ENCODE results near the gene LY86. TPM values are rescaled to one million over a fixed set of nuclear protein-coding genes. Genes with fewer than 3 reads are reported as not detected.

Gene LY86
- polyA plus RNA-seq, 1 of the 3 experiments (the other 2 are of a cell fraction), result not detected

DNA sequence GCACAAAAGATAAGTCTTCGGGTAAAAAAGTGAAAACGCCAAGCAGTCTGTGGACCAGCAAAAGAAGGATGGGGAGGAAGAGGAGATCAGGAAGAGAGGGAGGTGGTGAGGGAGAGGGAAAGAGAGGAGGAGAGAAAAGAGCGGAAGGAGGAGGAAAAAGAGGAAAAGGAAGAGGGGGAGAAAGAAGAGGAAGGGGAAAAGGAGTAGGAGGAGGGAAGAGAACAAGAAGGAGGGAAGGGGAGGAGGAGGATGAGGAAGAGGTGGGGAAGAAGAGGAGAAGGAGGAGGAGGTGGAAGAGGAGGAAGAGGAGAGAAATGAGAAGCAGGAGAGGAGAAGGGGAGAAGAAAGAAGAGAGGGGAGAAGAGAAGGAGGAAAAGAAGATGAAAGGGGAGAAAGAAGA is 6.5 kb downstream of the LY86 start:
- Histone ChIP-seq H3K9me2 (no peaks in the 10 kb centered on the region), H3K27me3 (ENCODE audit: insufficient read depth) (no peaks in the 10 kb centered on the region), H3K9ac (no peak overlapping the region), H2AFZ (ENCODE audit: low read depth) (no peak overlapping the region), H3K4me2 (no peak overlapping the region), H3K36me3 (replicated peaks in 1 of 2; ENCODE audit: control insufficient read depth in 1 of 2, insufficient read depth in 2 of 2, low read length in 1 of 2) (no peaks in the 10 kb centered on the region), H3K4me1 (ENCODE audit: control insufficient read depth in 1 of 2, insufficient read depth in 2 of 2, low read depth in 1 of 2, low read length in 1 of 2) (no peaks in the 10 kb centered on the region), H3K27ac (ENCODE audit: low read depth in 2 of 2, low read length in 1 of 2) (no peak overlapping the region), H3K4me3 (ENCODE audit: low read depth in 2 of 2, low read length in 1 of 2) (no peak overlapping the region), H3K79me2 (ENCODE audit: insufficient read depth) (no peaks in the 10 kb centered on the region), H3F3A (replicated peaks; ENCODE audit: insufficient read depth) (no peaks in the 10 kb centered on the region), H3K9me3 (no peaks in the 10 kb centered on the region), H4K20me1 (ENCODE audit: insufficient read depth) (no peaks in the 10 kb centered on the region)
- 24% methylated on average over 3 of the region's 3 CpGs for WGBS (ENCODE audit: low lambda C conversion rate)
- POLR2A ChIA-PET, result no interaction called here
- TF ChIP-seq FOSL2 (IDR thresholded peaks at IDR 0.05; ENCODE audit: borderline replicate concordance, low read depth) (no peak), MXI1 (IDR thresholded peaks at IDR 0.05; ENCODE audit: low read depth, low read length) (no peak), CHD2 (IDR thresholded peaks at IDR 0.05; ENCODE audit: low read length, partially characterized antibody) (no peak), JUND (IDR thresholded peaks at IDR 0.05) (no peak), TCF12 (IDR thresholded peaks at IDR 0.05) (no peak), ELF1 (IDR thresholded peaks at IDR 0.05) (no peak)
- TF ChIP-seq, protein P1, sequence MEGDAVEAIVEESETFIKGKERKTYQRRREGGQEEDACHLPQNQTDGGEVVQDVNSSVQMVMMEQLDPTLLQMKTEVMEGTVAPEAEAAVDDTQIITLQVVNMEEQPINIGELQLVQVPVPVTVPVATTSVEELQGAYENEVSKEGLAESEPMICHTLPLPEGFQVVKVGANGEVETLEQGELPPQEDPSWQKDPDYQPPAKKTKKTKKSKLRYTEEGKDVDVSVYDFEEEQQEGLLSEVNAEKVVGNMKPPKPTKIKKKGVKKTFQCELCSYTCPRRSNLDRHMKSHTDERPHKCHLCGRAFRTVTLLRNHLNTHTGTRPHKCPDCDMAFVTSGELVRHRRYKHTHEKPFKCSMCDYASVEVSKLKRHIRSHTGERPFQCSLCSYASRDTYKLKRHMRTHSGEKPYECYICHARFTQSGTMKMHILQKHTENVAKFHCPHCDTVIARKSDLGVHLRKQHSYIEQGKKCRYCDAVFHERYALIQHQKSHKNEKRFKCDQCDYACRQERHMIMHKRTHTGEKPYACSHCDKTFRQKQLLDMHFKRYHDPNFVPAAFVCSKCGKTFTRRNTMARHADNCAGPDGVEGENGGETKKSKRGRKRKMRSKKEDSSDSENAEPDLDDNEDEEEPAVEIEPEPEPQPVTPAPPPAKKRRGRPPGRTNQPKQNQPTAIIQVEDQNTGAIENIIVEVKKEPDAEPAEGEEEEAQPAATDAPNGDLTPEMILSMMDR (IDR thresholded peaks at IDR 0.05), result no peak
- TF ChIP-seq, protein P2, sequence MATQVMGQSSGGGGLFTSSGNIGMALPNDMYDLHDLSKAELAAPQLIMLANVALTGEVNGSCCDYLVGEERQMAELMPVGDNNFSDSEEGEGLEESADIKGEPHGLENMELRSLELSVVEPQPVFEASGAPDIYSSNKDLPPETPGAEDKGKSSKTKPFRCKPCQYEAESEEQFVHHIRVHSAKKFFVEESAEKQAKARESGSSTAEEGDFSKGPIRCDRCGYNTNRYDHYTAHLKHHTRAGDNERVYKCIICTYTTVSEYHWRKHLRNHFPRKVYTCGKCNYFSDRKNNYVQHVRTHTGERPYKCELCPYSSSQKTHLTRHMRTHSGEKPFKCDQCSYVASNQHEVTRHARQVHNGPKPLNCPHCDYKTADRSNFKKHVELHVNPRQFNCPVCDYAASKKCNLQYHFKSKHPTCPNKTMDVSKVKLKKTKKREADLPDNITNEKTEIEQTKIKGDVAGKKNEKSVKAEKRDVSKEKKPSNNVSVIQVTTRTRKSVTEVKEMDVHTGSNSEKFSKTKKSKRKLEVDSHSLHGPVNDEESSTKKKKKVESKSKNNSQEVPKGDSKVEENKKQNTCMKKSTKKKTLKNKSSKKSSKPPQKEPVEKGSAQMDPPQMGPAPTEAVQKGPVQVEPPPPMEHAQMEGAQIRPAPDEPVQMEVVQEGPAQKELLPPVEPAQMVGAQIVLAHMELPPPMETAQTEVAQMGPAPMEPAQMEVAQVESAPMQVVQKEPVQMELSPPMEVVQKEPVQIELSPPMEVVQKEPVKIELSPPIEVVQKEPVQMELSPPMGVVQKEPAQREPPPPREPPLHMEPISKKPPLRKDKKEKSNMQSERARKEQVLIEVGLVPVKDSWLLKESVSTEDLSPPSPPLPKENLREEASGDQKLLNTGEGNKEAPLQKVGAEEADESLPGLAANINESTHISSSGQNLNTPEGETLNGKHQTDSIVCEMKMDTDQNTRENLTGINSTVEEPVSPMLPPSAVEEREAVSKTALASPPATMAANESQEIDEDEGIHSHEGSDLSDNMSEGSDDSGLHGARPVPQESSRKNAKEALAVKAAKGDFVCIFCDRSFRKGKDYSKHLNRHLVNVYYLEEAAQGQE (IDR thresholded peaks at IDR 0.05; ENCODE audit: low read depth, low read length), result no peak
- TF ChIP-seq, protein P3, sequence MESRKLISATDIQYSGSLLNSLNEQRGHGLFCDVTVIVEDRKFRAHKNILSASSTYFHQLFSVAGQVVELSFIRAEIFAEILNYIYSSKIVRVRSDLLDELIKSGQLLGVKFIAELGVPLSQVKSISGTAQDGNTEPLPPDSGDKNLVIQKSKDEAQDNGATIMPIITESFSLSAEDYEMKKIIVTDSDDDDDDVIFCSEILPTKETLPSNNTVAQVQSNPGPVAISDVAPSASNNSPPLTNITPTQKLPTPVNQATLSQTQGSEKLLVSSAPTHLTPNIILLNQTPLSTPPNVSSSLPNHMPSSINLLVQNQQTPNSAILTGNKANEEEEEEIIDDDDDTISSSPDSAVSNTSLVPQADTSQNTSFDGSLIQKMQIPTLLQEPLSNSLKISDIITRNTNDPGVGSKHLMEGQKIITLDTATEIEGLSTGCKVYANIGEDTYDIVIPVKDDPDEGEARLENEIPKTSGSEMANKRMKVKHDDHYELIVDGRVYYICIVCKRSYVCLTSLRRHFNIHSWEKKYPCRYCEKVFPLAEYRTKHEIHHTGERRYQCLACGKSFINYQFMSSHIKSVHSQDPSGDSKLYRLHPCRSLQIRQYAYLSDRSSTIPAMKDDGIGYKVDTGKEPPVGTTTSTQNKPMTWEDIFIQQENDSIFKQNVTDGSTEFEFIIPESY (IDR thresholded peaks at IDR 0.05; ENCODE audit: borderline replicate concordance, low read depth), result no peak
- TF ChIP-seq, protein P4, sequence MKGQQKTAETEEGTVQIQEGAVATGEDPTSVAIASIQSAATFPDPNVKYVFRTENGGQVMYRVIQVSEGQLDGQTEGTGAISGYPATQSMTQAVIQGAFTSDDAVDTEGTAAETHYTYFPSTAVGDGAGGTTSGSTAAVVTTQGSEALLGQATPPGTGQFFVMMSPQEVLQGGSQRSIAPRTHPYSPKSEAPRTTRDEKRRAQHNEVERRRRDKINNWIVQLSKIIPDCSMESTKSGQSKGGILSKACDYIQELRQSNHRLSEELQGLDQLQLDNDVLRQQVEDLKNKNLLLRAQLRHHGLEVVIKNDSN (IDR thresholded peaks at IDR 0.05; ENCODE audit: borderline replicate concordance, low read depth), result no peak
- CTCF ChIA-PET, result no interaction called here
- DNase-seq, result no peak
